CD8-positive, alpha-beta memory T cell (primary cell): Measurements from ENCODE around the gene ASB10. TPM values are rescaled to one million over a fixed set of nuclear protein-coding genes. Genes with fewer than 3 reads are reported as not detected.

Experiments
- CTCF ChIA-PET: fragments of 350-600 bp; sonication (Branson Sonifier 250); formaldehyde crosslinking; loops from one replicate; lab custom pipeline; 2021; ENCODE audit warnings: antibody characterized with exemption; lab: Charles Lee
- POLR2A ChIA-PET: fragments of 350-600 bp; sonication (Branson Sonifier 250); formaldehyde crosslinking; loops from one replicate; lab custom pipeline; 2021; ENCODE audit warnings: antibody characterized with exemption; lab: Charles Lee
- DNase-seq, 5 donors: peaks; one replicate each; pipeline versions ENCODE4 v3.0.0 to v3.0.0-alpha.2; 2020 to 2022; ENCODE audit warnings: mixed read lengths in 1 of 5
- H3K27ac ChIP-seq: one replicate; pipeline ENCODE4 v1.7.0; 2013; ENCODE audit warnings: low read depth, mild to moderate bottlenecking, low read length, moderate library complexity
- H3K27me3 ChIP-seq: 2 replicates; pipeline ENCODE4 v1.7.0; 2013; ENCODE audit warnings: low read length, mild to moderate bottlenecking; ENCODE audit not compliant: insufficient read depth, poor library complexity, severe bottlenecking
- H3K36me3 ChIP-seq: 2 replicates; pipeline ENCODE4 v1.7.0; 2013; ENCODE audit warnings: mild to moderate bottlenecking, low read length, moderate library complexity; ENCODE audit not compliant: insufficient read depth
- H3K4me1 ChIP-seq: 2 replicates; pipeline ENCODE4 v1.7.0; 2013; ENCODE audit warnings: mild to moderate bottlenecking, low read length, moderate library complexity; ENCODE audit not compliant: insufficient read depth
- H3K4me3 ChIP-seq: 2 replicates; pipeline ENCODE4 v1.7.0; 2013; ENCODE audit warnings: mild to moderate bottlenecking, low read length
- H3K9me3 ChIP-seq: 2 replicates; pipeline ENCODE4 v1.7.0; 2013; ENCODE audit warnings: mild to moderate bottlenecking, low read length
- H3K27ac Mint-ChIP-seq, 8 donors: one replicate each; pipeline ENCODE4 v1.8.0; 2020 to 2021; ENCODE audit warnings: mixed read lengths in 8 of 8, mild to moderate bottlenecking in 6 of 8, inconsistent platforms in 3 of 8, moderate library complexity in 3 of 8
- H3K27me3 Mint-ChIP-seq, 2 donors: one replicate each; pipeline ENCODE4 v1.8.0; 2020 to 2021; ENCODE audit warnings: mixed read lengths in 2 of 2, mild to moderate bottlenecking in 1 of 2, moderate library complexity in 1 of 2
- H3K36me3 Mint-ChIP-seq, 3 donors: one replicate each; pipeline ENCODE4 v1.8.0; 2020 to 2021; ENCODE audit warnings: mixed read lengths in 3 of 3, inconsistent platforms in 1 of 3, mild to moderate bottlenecking in 1 of 3
- H3K4me1 Mint-ChIP-seq, 3 donors: one replicate each; pipeline ENCODE4 v1.8.0; 2020 to 2021; ENCODE audit warnings: mixed read lengths in 3 of 3, inconsistent platforms in 1 of 3, mild to moderate bottlenecking in 1 of 3
- H3K4me3 Mint-ChIP-seq, 7 donors: one replicate each; pipeline ENCODE4 v1.8.0; 2020 to 2021; ENCODE audit warnings: mixed read lengths in 7 of 7, mild to moderate bottlenecking in 6 of 7, moderate library complexity in 4 of 7, inconsistent platforms in 2 of 7
- H3K9me3 Mint-ChIP-seq, 5 donors: one replicate each; pipeline ENCODE4 v1.8.0; 2020 to 2022; ENCODE audit warnings: mixed read lengths in 5 of 5, mild to moderate bottlenecking in 3 of 5, moderate library complexity in 2 of 5, inconsistent platforms in 1 of 5
- polyA plus RNA-seq: library from polyadenylated mRNA; unstranded; fragments of 300-500 nt; fragmentation: Illumina TruSeq; gene quantifications from one replicate; pipeline ENCODE4 v1.2.3, GENCODE V29; 2021
- total RNA-seq, 2 experiments: library from RNA; stranded (reverse); gene quantifications; one replicate each; pipeline ENCODE4 v1.2.3, GENCODE V29; 2021

The ASB10 gene
- total and polyA plus RNA-seq, 3 experiments from 2014 or later: not detected

DNA sequence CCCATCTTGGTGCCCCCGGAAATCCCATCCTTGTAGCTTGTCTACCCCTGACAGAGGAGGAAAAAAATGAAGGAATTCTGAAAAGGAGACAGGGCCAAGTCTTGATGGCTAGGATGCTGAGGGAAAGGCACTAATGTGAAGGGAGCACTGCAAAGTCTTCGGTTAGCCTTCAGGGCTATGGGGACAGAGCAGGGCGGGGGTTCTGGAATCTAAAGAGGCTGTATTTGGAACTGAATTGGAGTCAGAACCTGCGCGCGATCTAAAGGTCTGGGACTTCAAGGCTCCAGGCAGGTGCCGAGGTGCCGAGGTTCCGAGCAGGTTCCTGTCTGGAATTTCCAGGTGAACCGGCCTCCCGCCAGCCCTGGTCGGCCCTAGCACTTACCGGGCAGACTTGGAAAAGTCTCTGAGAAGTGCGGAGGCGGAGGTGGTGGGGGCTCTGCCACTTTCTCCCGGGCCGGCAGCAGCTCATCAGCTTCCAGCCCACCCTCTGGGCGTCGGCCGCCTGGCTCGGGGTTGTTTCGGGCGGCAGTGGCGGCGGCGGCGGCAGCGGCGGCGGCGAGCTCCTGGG lies 20.3 kb downstream of the ASB10 start:
- H3K4me3 ChIP-seq: no peak overlapping the region
- H3K9me3 ChIP-seq: no peaks in the 10 kb centered on the region
- ChIA-PET POLR2A (no interaction called here), CTCF (interaction anchor here (1.0 to 2.3 kb wide), 5 partner anchors 11 to 268 kb away, joined by 3 to 9 read pairs (median 5); no protein-coding TSS in a partner anchor)
- peaks cover 34% of the 10 kb centered on the region for H3K27me3 ChIP-seq
- H3K36me3 ChIP-seq: no peaks in the 10 kb centered on the region
- peaks cover 7 to 9% (median 9%) of the 10 kb centered on the region in 3 donors for H3K4me1 Mint-ChIP-seq
- H3K4me1 ChIP-seq: peaks cover 5% of the 10 kb centered on the region
- no peak overlapping the region for H3K27ac ChIP-seq
- no peaks in the 10 kb centered on the region for H3K36me3 Mint-ChIP-seq
- peak overlapping the region in 6 of 7 donors; percentile 54 to 76 (median 62) for H3K4me3 Mint-ChIP-seq
- peaks cover 25 to 28% of the 10 kb centered on the region in 2 donors for H3K27me3 Mint-ChIP-seq
- DNase-seq: no peak
- H3K27ac Mint-ChIP-seq: peak overlapping the region in 1 of 8 donors; percentile 5
- no peaks in the 10 kb centered on the region for H3K9me3 Mint-ChIP-seq

DNA sequence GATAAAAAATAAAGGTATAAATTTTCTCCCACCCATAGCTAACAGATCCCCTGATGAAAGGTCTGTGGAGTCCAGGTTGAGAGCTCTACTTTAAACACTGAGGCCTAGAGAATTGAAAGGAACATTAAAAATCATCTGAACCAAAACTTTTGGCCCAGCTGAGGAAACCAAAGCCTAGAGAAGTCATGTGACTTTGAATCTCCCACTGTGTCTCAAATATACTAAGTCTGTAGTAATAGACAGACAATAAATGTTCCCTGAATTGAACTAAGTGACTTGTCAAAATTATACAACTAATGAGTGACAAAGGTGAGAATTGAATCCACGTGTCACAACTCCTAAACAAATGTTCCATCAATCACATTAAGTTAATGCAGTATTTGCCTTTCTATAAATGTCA lies 25.3 kb downstream of the ASB10 start:
- no peak overlapping the region for H3K4me3 Mint-ChIP-seq
- POLR2A ChIA-PET: no interaction called here
- no peak overlapping the region for H3K27ac Mint-ChIP-seq
- no peak for DNase-seq
- H3K9me3 Mint-ChIP-seq: no peaks in the 10 kb centered on the region
- H3K36me3 Mint-ChIP-seq: no peaks in the 10 kb centered on the region
- H3K4me1 ChIP-seq: peaks cover 3% of the 10 kb centered on the region
- peaks cover 9 to 12% of the 10 kb centered on the region in 2 donors for H3K27me3 Mint-ChIP-seq
- H3K4me1 Mint-ChIP-seq: peaks cover 0 to 3% (median 3%) of the 10 kb centered on the region in 3 donors
- no peak overlapping the region for H3K27ac ChIP-seq
- no peak overlapping the region for H3K4me3 ChIP-seq
- CTCF ChIA-PET: interaction anchor here (1.9 kb wide), 1 partner anchor 10 kb away, joined by 7 read pairs; no protein-coding TSS in a partner anchor
- H3K36me3 ChIP-seq: no peaks in the 10 kb centered on the region
- H3K27me3 ChIP-seq: peaks cover 28% of the 10 kb centered on the region
- H3K9me3 ChIP-seq: no peaks in the 10 kb centered on the region

- H3K4me1 ChIP-seq: no peaks in the 10 kb centered on the region
Observed at GRCh38 chr7:151157645-151158329, 29.3 kb downstream of the ASB10 start.

DNA sequence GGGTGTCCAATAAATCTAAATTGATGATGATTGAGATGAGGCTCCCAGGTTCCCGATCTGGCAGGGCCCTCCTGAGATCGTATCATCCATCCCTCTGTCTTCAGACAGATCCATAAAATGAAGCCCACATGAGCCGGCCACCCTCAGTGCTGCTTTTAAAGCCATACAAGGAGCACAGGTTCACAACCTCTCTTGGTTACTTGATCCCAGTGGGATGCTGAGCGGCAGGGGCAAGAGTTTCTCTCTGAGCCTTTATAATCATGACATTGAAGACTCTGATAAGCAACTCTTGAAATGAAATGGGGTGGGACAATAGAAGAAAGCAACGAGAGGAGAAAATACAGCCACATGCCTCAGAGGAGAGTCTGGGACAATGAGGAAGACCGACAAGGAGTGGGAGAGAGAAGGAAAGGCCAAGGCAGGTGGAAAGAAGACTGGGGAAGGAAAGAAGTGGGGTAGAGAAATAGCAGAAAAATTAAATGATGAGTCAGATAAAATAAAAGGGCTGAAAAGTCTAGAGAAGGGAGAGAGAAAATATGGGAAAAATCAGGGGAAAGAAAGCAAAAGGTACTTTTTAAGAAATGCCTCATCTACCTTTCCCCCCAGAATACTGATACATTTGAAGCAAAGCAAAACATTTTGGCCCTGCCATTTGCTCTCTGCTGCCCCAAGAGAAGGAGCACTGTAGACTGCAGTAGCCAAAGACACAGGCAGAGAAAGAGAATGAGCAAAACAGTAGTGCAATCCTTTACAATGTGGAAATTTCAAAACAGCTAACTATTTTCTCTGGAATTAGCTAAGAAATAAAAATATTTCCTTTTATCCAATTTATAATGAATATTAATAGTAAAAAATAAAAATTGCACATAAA lies 34.2 kb downstream of the ASB10 start:
- Mint-ChIP-seq H3K27ac (no peak overlapping the region), H3K4me3 (no peak overlapping the region), H3K27me3 (peaks cover 11 to 33% of the 10 kb centered on the region in 2 donors), H3K9me3 (no peaks in the 10 kb centered on the region), H3K4me1 (no peaks in the 10 kb centered on the region), H3K36me3 (no peaks in the 10 kb centered on the region)
- no peaks in the 10 kb centered on the region for H3K9me3 ChIP-seq
- no peak for DNase-seq
- H3K4me3 ChIP-seq: no peak overlapping the region
- H3K36me3 ChIP-seq: no peaks in the 10 kb centered on the region
- H3K27ac ChIP-seq: no peak overlapping the region
- CTCF ChIA-PET: no interaction called here
- H3K4me1 ChIP-seq: no peaks in the 10 kb centered on the region
- POLR2A ChIA-PET: interaction anchor here (0.7 kb wide), 1 partner anchor 18 kb away, joined by 3 read pairs; no protein-coding TSS in a partner anchor
- peaks cover 20% of the 10 kb centered on the region for H3K27me3 ChIP-seq

More at GRCh38 chr7:151157645-151158329, 29.3 kb downstream of the ASB10 start:
- ChIA-PET POLR2A (no interaction called here), CTCF (interaction anchor here (1.1 kb wide), 1 partner anchor 34 kb away, joined by 6 read pairs; no protein-coding TSS in a partner anchor)
- Mint-ChIP-seq H3K27me3 (peaks cover 4 to 32% of the 10 kb centered on the region in 2 donors), H3K9me3 (no peaks in the 10 kb centered on the region), H3K27ac (no peak overlapping the region), H3K4me1 (no peaks in the 10 kb centered on the region), H3K36me3 (no peaks in the 10 kb centered on the region), H3K4me3 (no peak overlapping the region)
- Histone ChIP-seq H3K9me3 (no peaks in the 10 kb centered on the region), H3K27me3 (peaks cover 10% of the 10 kb centered on the region), H3K36me3 (no peaks in the 10 kb centered on the region), H3K4me3 (no peak overlapping the region), H3K27ac (no peak overlapping the region)
- DNase-seq: no peak

- Histone ChIP-seq H3K4me1 (no peaks in the 10 kb centered on the region), H3K27ac (no peak overlapping the region), H3K36me3 (no peaks in the 10 kb centered on the region), H3K27me3 (peaks cover 16% of the 10 kb centered on the region), H3K4me3 (no peak overlapping the region), H3K9me3 (no peaks in the 10 kb centered on the region)
- no peak for DNase-seq
- Mint-ChIP-seq H3K9me3 (no peaks in the 10 kb centered on the region), H3K4me3 (no peak overlapping the region), H3K4me1 (no peaks in the 10 kb centered on the region), H3K27ac (peak overlapping the region in 1 of 8 donors; percentile 52), H3K36me3 (no peaks in the 10 kb centered on the region), H3K27me3 (peaks cover 9 to 18% of the 10 kb centered on the region in 2 donors)
- POLR2A ChIA-PET: no interaction called here
- CTCF ChIA-PET: no interaction called here
Observed at GRCh38 chr7:151150388-151150787, 36.7 kb downstream of the ASB10 start.

DNA sequence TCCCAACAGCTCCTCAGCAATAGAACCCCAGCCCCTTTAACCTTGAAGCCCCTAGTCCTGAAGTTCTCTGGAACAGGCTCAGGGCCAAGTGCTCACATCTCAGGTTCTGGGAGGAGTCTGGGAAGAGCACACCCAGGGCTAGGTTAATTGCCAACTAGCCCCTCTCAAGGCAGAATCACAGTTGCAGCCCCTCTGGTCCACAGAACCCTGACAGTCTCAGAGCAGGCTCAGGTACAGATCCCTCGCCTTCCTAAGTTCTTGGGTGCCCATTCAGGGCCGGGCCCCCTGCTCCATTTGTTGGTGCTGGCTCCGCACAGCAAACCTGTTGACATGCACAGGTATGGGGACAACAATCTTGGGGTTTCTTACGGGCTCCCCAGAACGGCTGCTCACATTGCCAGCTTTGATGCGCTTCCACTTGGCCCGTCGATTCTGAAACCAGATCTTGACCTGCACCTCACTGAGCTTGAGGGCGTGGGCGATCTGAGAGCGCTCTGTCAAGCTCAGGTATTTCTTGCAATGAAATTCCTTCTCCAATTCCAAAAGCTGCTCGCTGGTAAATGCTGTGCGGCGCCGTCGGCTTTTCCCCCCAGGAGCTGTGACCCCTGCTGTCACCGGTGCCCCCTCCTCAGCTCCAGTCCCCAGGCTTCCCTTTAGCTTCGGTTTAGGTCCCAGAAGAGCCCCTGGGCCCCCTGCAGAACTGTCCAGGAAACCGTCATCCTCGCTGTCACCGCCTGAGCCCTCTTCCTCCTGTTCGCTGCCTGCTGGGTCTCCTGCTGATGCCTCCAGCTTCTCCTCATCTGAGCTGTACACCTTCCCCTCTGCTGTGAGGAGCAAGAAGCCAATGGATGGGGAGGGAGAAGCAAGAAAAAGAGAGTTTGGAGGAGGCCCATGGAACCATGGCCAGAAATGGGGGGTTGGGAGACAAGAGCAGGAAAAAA lies 38.5 kb downstream of the ASB10 start:
- H3K27me3 ChIP-seq: peaks cover 16% of the 10 kb centered on the region
- Mint-ChIP-seq H3K36me3 (peaks cover 0 to 9% (median 0%) of the 10 kb centered on the region in 3 donors), H3K27ac (peak overlapping the region in 1 of 8 donors; percentile 56), H3K4me3 (no peak overlapping the region), H3K27me3 (peaks cover 6 to 7% of the 10 kb centered on the region in 2 donors), H3K9me3 (no peaks in the 10 kb centered on the region), H3K4me1 (no peaks in the 10 kb centered on the region)
- CTCF ChIA-PET: no interaction called here
- no peaks in the 10 kb centered on the region for H3K4me1 ChIP-seq
- POLR2A ChIA-PET: interaction anchor here (0.6 kb wide), 1 partner anchor 8 kb away, joined by 9 read pairs; no protein-coding TSS in a partner anchor
- no peak for DNase-seq
- no peaks in the 10 kb centered on the region for H3K36me3 ChIP-seq
- no peak overlapping the region for H3K27ac ChIP-seq
- no peaks in the 10 kb centered on the region for H3K9me3 ChIP-seq
- H3K4me3 ChIP-seq: no peak overlapping the region

- H3K4me1 Mint-ChIP-seq: no peaks in the 10 kb centered on the region
- CTCF ChIA-PET: interaction anchor here (1.0 kb wide), 1 partner anchor 21 kb away, joined by 3 read pairs; no protein-coding TSS in a partner anchor
- no peak for DNase-seq
- H3K36me3 ChIP-seq: no peaks in the 10 kb centered on the region
- no peak overlapping the region for H3K27ac Mint-ChIP-seq
- H3K27me3 ChIP-seq: peaks cover 5% of the 10 kb centered on the region
- no peak overlapping the region for H3K4me3 ChIP-seq
- peaks cover 6 to 7% of the 10 kb centered on the region in 2 donors for H3K27me3 Mint-ChIP-seq
- H3K9me3 Mint-ChIP-seq: no peaks in the 10 kb centered on the region
- H3K4me1 ChIP-seq: no peaks in the 10 kb centered on the region
- POLR2A ChIA-PET: interaction anchor here (0.7 kb wide), 1 partner anchor 705 kb away, joined by 8 read pairs; no protein-coding TSS in a partner anchor
- H3K27ac ChIP-seq: no peak overlapping the region
- H3K36me3 Mint-ChIP-seq: peaks cover 0 to 25% (median 0%) of the 10 kb centered on the region in 3 donors
- H3K4me3 Mint-ChIP-seq: no peak overlapping the region
- no peaks in the 10 kb centered on the region for H3K9me3 ChIP-seq
Observed at GRCh38 chr7:151146761-151147160, 40.3 kb downstream of the ASB10 start.
